Measurements from ENCODE around the gene RPS2.
"Not testable (repeated sequence)": the region's sequence is repeated elsewhere in the genome, so short reads cannot be mapped to it uniquely, and the experiment has no call there.

RPS2 gene

DNA sequence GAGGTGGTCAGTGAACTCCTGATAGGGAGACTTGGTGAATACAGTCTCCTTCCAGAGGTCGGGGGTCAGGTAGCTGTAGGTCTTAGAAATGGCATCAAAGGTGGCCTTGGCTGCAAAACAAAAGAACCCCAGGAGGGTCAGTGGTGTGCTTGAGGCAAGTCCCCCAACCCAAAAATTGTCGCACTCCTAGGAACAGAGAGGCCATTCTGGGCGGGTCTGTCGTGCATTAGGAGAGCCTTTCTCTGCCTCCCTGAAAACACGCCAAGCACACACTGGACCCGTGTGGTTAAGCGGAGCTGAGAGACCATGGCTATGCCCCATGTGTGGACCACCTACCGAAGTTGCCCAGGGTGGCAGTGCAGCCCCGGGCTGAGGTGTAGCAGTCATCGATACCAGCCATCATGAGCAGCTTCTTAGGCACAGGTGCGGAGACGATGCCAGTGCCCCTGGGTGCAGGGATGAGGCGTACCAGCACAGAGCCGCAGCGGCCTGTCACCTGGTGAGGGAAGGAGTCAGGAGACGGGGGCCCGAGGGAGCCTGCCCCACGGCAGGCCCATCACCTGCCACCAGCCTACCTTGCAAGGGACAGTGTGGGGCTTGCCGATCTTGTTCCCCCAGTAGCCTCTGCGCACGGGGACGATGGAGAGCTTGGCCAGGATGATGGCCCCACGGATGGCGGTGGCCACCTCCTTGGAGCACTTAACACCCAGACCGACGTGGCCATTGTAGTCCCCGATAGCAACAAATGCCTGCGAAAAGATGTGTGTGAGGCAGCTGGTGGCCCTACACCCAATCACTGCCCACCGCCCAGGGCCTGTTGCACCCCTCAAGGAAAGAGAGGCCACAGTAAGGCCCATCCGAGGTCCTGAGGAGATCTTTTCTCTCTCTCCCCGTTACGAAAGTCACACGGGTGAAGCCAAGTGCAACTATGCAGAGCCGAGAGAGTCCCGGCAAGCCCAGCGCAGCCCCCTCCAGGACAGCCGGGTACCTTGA is 2.2 kb downstream of the RPS2 start:
- DNase-seq (ENCODE audit: low spot score): not testable (repeated sequence)

DNA sequence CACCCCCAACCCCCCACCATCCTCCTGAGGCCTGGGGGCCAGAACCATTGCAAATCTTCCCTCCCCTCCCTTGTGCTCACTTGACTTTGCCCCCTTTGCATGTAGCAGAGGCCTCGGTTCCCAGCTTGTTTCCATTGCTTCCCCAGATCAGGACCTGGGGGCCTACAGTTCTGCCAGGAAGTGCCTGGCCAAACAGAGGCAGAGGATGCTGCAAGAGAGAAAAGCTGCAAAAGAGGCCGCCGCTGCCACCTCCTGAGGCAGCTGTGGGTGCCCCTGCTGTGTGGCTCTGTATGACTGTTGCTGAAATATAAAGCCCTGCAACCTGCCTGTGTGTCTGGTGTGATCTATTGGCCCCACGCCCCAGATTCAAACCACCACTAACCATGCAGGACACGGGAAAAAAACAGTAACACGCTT is 3.0 kb downstream of the RPS2 start:
- DNase-seq (ENCODE audit: low spot score): peak; percentile 73

DNA sequence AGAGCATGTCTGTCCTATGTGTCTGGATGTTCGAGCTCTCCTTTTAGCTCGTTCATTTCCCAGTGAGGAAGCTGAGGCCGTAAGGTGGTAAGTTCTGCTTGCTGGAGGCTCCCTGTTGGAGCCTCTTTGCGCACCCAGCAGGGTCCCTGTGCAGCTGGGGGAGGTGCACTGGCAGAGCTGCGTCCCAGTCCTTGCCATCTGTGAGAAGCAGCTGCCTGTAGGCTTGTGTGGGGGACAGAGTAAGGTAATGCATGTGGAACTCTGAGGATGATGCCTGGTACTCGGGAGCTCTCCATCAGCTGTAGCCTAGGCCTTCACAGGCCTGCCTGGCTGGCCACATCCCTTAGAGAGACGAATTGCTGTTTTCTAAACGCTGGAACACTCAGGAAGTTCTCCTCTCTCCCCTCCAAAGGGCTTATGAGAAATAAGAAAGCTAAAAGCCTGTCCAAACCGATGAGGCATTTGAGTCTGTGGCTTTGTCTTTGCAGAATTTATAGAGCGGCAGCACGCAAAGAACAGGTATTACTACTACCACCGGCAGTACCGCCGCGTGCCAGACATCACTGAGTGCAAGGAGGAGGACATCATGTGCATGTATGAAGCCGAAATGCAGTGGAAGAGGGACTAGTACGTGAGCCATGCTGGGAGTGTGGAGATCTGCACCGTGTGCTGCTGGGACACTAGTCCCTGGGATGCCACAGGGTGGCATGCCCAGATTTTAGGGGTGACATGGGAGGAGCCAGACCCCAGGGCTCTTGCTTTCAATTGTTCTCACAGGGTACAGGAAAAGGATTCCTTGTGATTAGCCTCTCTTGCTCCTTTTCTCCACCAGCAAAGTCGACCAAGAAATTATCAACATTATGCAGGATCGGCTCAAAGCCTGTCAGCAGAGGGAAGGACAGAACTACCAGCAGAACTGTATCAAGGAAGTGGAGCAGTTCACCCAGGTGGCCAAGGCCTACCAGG is 3.7 kb downstream of the RPS2 start:
- DNase-seq (ENCODE audit: low spot score): peak; percentile 80

DNA sequence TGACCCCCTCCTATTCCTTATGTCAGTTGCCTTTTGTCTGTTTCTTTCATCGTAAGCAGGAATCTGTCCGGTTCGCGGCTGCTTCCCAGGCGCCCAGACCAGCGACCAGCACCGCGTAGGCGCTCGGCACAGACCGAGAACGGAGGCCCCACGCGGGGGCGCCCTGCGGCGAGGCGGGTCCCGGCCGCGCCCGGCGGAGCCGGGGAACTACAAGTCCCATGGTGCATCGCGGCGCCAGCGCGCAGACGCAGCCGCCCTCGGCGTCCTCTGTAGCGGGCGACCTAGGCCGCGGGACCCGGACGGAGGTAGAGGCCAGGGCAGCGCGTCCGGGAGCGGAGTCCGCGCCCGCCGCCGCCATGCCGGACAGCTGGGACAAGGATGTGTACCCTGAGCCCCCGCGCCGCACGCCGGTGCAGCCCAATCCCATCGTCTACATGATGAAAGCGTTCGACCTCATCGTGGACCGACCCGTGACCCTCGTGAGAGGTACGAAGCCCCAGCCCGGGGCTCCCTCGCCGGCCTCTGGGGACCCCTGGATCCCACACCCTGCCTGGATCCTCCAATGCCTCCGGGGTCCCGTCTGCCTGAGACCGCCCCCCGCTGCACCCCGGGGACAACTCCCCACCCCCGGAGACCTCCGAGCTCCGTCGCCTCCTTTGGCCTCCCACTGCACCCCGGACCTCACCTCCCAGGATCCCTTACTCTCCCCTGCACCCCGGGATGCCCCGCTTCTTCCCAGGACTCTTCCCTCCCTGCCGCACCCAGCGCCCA is 5.2 kb downstream of the RPS2 start, which contains the start of gene NDUFB10:
Gene NDUFB10 (plus strand): TSS at position 270 of the 771 bp plus-strand sequence. CDS start 87 bp downstream, at position 357.
- peak; percentile 93 for DNase-seq (ENCODE audit: low spot score)

DNA sequence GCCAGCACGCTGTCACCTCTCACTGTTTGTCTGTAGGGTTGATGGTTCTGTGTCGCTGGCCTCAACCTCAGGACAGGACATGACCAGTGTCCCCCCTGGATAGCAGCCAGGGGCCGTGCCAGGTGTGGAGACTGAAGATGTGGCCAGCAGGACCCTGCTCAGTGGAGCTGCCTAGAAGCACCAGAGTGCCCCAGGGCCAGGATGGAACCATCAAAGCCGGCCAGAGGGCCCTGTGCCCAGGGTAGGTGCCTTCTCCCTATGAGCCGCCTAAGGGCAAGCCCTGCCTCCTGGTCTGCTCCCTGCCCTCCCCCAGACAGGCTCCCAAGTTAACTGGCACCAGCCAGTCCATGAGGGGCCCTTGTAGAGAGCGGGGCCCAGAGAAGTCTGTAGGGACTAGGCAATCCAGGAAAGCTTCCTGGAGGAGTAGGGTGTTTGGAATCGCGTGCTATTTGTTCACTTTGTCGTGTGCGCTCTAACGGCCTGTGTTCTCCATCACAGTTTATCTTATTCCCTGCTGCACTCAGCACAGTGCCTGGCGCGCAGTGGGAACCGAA is 5.8 kb downstream of the RPS2 start:
- no peak for DNase-seq (ENCODE audit: low spot score)

DNA sequence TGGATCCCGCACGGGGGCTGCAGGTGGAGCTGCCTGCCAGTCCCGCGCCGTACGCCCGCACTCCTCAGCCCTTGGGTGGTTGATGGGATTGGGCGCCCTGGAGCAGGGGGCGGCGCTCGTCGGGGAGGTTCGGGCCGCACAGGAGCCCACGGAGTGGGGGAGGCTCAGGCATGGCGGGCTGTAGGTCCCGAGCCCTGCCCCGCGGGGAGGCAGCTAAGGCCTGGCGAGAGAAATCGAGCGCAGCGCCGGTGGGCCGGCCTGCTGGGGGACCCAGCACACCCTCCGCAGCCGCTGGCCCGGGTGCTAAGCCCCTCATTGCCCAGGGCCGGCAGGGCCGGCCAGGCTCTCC is 6.5 kb downstream of the RPS2 start:
- not testable (repeated sequence) for DNase-seq (ENCODE audit: low spot score)

DNA sequence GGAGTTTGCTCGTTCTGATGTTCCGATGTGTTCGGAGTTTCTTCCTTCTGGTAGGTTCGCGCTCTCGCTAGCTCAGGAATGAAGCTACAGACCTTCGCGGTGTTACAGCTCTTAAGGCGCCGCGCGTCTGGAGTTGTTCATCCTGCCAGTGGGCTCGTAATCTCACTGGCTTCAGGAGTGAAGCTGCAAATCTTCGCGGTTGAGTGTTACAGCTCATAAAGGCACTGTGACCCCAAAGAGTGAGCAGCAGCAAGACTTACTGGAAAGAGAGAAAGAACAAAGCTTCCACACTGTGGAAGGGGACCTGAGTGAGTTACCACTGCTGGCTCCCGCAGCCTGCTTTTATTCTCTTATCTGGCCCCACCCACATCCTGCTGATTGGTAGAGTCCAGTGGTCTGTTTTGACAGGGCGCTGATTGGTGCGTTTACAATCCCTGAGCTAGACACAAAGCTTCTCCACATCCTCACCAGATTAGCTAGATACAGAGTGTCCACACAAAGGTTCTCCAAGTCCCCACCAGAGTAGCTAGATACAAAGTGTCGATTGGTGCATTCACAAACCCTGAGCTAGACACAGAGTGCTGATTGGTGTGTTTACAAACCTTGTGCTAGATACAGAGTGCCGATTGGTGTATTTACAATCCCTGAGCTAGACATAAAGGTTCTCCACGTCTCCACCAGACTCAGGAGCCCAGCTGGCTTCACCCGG is 7.0 kb downstream of the RPS2 start:
- DNase-seq (ENCODE audit: low spot score): not testable (repeated sequence)

DNA sequence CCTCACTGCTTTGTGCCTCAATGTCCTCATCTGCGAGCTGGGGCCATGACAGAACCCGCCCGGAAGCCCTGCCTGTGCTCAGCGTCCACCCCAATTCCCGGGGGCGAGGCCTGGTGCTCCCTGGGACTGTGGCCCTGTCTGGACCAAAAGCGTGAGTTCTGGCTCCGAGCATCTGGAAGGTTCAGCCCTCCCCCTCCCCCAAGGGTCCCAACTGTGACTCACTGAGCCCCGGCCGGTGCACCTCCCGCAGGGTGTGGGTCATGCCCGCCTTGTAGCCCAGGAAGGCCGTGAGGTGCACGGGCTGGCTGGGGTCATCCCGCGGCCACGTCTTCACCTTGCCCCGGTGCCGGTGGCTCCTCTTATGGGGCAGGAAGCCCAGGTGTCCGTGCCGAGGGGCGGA is 10.9 kb downstream of the RPS2 start:
- no peak for DNase-seq (ENCODE audit: low spot score)

DNA sequence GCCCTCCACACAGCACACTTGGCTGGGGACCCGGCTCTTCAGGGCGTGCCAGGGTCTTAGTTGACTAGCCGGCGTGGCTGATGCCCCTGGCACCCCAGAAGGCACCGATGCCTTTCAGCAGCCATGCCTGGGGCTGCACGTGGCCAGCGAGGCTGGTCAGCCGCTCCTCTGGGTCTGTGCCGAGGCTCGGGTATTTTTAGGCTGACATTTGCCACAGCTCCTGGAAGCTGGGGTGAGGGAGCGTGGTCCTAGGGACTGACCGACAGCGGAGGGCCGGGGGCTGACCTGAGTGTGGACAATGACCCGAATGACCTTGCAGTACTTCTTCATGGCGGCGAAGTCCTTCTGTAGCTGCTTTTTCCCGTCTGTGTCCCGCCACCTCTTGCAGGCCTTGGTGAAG is 14.1 kb downstream of the RPS2 start:
- DNase-seq (ENCODE audit: low spot score): no peak

DNA sequence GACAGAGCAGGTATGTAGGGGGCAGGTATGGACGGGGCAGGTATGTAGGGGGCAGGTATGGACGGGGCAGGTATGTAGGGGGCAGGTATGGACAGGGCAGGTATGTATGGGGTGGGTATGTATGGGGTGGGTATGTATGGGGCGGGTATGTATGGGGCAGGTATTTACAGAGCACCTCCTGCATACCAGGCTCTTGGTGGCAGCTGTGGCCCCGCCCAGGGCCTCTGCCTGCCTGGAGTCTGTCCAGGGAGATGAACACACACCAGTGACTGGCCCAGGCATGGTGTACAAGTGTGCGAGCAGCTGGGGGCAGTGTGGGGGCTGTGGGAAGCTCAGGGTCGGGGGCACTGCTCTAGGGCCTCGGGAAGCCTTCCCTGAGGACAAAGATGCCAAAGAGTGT is 14.6 kb downstream of the RPS2 start:
- no peak for DNase-seq (ENCODE audit: low spot score)

DNA sequence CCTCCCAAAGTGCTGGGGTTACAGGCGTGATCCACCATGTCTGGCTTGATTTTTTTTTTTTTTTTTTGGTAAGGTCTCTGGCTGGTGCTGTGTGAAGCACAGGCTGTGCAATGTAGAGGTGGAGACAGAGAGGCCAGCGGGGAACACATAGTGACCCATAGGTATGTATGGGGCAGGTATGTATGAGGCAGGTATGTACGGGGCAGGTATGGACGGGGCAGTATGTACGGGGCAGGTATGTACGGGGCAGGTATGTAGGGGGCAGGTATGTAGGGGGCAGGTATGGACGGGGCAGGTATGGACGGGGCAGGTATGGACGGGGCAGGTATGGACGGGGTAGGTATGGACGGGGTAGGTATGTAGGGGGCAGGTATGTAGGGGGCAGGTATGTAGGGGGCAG is 15.1 kb downstream of the RPS2 start:
- no peak for DNase-seq (ENCODE audit: low spot score)

DNA sequence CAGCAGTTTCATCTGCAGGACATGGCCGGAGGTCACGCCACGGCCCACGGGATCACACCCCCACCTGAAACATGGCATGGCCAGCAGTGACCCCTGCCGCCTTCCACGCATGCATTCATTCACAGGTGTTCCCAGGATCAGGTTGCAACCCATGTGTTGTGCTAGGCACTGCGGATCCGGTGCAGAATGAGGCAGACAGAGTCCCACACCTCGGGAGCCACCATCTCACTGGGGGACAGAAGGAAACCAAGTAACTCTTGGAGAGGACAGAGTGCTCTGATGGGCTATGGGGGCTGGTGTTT is 17.3 kb downstream of the RPS2 start:
- DNase-seq (ENCODE audit: low spot score): no peak

DNA sequence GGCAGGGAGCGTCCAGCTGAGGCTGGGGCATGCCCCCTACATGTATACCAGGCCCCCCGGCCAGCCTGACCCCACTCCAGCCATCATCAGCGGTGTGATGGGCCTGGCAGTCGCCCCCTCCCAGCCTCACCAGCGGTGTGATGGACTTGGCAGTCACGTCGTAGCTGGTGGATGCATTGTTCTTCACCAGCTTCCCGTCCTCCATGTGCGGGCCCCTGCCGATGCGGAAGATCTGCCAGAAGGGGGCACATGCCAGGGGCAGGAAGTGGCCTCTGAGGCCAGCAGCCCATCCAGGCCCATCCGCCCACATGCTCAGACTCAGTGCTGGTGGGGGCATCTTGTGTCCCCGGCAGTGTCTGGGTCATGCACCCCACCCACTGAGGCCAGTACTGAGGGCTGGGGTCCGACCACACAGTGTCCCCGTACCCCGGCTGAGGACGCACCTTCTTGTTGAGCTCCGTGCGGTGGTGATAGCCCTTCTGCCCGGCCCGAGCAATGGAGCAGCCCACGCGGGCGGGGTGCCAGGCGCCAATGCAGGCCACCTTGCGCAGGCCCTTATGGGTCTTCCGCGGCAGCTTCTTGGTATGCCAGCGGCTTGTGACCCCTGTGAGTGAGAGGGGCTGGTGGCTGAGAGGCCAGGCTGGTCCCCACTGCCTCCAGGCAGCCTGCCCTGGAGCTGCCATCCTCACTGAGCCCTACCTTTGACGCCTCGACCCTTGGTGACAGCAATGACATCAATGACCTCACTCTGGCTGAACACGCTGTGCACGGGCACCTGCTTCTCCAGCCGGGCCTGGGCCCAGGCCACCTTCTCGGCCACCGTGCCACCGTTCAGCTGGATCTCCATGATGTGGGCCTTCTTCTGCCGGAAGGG is 17.9 kb downstream of the RPS2 start:
- no peak for DNase-seq (ENCODE audit: low spot score)

DNA sequence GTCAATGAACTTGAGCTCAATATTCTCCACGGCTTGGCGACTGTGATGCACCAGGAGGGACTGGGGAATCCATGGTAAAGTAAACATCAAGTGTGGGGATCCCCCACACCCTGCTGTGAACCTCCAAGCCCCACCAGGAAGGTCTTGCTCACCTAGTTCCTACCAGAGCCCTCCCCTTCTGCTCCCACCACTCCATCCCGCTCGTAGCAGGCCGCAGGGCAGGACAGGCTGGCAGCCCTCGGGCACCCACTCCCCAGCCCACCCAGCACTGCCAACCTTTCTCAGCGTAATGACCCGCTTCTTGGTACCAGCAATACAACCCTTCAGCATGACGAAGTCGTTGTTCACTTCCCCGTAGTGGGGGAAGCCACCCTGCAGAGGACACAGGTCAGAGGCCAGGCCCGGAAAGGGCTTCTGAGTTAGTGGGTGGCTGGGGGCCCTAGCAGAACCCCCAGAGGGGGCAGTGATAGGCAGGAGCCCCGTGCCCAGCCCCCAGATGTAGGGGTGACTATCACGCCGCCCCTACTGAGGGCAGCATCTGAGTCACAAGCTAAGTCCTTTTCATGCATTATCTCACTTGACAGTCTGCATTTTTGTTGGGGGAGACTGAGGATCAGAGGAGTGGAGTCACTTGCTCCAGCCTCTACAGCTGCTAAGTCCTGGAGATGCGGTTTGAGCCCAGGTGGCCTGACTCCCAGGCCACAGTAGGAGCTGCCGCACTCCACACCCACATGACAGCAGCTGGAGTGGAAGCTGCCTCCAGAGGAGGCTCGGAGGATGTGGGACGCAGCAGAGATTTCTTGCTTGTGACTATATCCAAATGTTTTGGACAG is 18.9 kb downstream of the RPS2 start:
- DNase-seq (ENCODE audit: low spot score): no peak

DNA sequence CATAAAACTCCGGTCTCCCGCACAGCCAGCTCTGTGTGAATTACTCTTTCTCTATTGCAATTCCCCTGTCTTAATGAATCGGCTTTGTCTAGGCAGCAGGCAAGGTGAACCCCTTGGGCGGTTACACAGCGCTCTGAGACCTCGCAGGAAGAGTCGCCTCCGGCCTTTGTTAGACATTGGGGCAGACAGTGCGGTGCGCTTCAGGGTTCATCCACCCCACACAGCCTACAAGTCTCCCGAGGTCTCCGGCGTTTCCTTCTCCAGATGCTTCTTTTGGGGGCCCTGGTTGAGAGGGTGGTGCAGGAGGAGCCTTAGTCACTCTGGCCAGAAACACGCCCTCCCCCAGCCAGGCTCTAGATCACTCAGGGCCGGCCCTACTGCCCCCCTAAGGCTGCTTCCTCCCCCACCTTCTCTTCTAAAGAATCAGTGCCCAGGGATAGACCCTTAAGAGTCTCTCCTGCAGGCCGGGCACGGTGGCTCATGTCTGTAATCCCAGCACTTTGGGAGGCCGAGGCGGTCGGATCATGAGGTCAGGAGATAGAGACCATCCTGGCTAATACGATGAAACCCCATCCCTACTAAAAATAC is 19.9 kb downstream of the RPS2 start:
- no peak for DNase-seq (ENCODE audit: low spot score)

DNA sequence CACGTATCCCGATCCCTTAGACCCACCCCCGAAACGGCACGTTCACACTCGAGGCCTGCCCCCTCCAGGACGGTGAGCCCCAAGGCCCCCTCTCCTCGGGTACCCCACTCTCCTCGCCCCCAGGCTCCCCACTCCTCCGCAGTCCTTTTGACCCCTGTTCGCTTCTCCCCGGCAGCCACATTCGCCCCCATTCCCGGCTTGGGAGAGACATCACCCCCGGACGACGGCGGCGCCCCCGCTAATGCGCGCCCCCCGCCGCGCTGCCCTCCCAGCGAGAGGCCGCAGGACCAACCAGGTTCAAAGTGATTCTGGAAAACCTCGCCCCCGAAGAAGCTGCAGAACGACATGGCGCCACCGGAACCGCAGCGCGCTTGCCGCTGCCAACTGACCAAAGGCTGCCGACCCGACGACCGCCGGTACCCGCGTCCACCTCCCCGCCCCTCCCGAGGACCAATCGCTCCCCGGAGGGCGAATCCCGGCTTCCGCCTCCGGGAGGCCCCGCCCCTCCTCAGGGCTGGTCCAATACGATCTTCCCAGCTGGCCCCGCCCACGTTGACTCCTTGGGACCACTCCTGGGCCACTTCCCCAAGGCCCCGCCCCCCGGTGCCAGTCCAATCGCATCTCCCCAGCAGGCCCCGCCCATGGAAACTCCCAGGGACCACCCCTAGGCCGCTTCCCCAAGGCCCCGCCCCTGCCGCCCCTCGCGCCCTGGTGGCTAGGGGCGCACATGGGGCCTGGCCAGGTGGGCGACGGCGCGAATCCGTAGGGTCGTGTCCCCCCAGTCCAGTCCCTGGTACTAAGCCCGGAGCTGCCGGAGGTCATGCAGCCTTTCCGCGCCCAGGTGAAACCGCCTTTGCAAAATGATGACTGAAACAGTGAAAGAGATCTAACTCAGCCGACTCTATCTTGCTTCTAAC is 21.6 kb downstream of the RPS2 start, which contains the start of gene MSRB1:
Gene MSRB1 (minus strand): TSS at position 390 of the 917 bp plus-strand sequence. CDS start 43 bp downstream, at position 347.
- peak; percentile 98 for DNase-seq (ENCODE audit: low spot score)

DNA sequence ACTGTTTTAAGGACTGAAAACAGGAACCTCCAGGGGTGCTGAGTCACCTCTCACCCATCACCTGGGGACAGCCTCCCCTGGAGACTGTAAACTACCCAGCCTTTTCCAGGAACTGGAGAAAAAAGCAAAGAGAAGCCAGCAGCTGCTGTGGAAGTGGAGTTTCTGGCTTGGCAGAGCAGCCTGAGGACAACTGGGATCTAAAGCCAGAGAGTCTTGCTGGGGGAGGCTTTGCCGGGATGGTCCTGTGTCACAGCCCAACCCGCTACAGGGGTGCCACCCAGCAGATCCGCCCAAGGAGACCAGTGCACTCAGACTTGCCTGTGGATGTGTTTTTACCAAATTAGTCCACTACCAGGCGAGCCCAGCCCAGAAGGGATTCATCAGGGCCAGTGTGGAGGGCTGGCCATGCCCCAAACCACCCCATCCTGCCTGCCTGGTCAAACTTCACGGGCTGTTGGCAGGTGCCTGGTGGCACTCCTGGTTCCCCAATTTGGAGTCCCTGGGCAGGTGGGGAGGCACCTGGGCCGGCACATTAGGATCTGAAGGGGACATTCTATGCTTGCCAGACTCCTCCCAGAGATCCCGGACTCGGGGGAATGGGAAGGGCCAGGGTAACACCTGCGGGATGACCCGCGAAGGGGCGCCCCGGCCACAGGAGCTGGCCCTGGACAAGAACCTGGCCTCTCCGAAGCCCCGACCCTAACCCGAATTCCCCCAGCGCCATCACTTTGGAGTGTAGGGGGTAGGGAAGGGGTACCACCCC is 22.4 kb downstream of the RPS2 start:
- DNase-seq (ENCODE audit: low spot score): no peak
